Fibroblast of pulmonary artery (primary cell): ENCODE measurements around the gene DNAJB6.

Source experiments
- DNase-seq: peaks from one replicate; pipeline ENCODE4 v3.0.0-alpha.2; 2010; ENCODE audit warnings: low read depth
- H3K4me3 ChIP-seq: replicated peaks from 2 replicates; pipeline ENCODE4 v1.5.1; 2011; ENCODE audit warnings: low read depth, mild to moderate bottlenecking, control low read depth, low read length, moderate library complexity
- TF ChIP-seq, protein P1 (sequence below): IDR thresholded peaks from 2 replicates; pipeline ENCODE4 v1.5.1; 2011; ENCODE audit warnings: mild to moderate bottlenecking, control low read depth, low read length, inconsistent platforms; ENCODE audit errors: missing control alignments

DNAJB6 gene

DNA sequence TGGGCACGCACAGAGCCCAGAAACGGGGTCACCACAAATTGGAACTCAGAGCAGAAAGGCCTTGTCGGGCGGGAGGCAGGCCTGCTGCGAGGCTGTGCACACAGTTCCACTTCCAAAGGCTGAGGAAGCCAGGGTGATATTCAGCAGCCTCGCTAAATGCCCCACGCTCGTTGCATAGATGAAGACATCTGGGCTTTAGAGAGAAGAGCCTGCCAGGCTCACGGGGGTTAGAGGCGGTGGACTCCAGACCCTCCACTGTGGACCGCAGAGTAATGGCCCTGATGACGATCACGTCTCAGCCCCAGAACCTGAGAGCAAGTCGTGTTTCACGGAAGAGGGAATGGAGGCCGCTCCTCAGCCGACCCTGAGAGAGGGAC is 104.2 kb downstream of the DNAJB6 start:
- TF ChIP-seq, protein P1, sequence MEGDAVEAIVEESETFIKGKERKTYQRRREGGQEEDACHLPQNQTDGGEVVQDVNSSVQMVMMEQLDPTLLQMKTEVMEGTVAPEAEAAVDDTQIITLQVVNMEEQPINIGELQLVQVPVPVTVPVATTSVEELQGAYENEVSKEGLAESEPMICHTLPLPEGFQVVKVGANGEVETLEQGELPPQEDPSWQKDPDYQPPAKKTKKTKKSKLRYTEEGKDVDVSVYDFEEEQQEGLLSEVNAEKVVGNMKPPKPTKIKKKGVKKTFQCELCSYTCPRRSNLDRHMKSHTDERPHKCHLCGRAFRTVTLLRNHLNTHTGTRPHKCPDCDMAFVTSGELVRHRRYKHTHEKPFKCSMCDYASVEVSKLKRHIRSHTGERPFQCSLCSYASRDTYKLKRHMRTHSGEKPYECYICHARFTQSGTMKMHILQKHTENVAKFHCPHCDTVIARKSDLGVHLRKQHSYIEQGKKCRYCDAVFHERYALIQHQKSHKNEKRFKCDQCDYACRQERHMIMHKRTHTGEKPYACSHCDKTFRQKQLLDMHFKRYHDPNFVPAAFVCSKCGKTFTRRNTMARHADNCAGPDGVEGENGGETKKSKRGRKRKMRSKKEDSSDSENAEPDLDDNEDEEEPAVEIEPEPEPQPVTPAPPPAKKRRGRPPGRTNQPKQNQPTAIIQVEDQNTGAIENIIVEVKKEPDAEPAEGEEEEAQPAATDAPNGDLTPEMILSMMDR, result no peak
- DNase-seq, result no peak
- H3K4me3 ChIP-seq, result no peak overlapping the region

DNA sequence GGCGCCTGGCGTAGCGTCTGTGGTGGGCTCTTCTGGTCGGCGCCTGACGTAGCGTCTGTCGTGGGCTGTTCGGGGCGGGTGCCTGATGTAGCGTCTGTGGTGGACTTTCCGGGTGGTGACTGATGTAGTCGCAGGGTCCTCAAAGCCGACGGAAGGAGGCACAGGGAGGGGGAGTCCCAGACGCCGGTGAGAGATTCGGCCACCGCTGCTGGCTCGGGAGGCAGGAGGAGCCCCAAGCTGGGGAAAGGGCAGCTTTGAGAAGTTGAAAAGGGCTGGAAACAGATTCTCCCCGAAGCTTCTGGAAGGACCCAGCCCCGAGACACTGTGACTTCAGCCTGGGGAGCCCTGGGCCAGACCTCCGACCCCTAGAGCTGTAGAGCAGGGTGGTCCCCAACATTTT is 105.7 kb downstream of the DNAJB6 start:
- DNase-seq, result no peak
- no peak overlapping the region for H3K4me3 ChIP-seq
- TF ChIP-seq, protein P1, result no peak

GRCh38 chr7:157442993-157443831 is 106.4 kb downstream of the DNAJB6 start:
- TF ChIP-seq, protein P1, result no peak
- H3K4me3 ChIP-seq, result no peak overlapping the region
- no peak for DNase-seq

DNA sequence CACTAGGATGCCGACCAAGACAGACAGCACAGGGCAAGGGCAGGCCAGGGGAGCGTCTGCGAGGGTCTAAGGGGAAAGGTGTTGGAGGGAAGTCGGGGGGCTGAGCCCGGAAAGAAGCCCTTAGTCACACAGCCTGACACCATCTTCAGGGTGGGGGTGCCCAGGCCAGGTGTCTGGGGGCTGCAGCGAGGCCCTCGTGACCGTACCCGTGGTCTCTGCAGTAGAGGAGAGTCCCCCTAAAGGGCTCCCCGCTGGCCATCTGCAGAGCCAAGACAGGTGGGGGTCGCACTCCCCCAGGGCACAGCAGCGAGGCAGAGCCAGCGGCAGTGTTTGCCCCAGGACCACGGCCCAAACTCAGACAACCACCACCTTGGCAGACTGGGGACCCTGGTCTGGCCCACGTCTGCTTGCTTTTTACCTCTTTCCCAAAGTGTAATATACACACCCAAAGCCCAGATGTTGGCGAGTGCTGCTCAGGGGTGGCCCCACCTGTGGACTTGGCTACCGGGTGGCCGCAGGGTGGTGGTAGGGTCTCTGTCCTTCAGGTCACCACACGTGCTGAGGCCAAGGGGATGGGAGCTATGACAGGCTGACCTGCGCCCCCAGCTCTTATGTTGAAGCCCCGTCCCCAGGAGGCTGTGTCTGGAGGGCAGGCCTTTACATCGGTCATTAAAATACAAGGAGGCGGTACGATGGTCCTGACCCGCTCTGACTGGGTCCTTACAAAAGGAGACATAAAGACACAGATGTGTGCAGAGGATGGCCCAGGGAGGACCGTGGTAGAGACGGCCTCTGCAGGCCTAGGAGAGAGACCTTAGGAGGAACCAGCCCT is 107.4 kb downstream of the DNAJB6 start:
- no peak for DNase-seq
- no peak overlapping the region for H3K4me3 ChIP-seq
- TF ChIP-seq, protein P1, result no peak

GRCh38 chr7:157444843-157445135 is 108.0 kb downstream of the DNAJB6 start:
- H3K4me3 ChIP-seq, result no peak overlapping the region
- no peak for DNase-seq
- TF ChIP-seq, protein P1, result no peak

DNA sequence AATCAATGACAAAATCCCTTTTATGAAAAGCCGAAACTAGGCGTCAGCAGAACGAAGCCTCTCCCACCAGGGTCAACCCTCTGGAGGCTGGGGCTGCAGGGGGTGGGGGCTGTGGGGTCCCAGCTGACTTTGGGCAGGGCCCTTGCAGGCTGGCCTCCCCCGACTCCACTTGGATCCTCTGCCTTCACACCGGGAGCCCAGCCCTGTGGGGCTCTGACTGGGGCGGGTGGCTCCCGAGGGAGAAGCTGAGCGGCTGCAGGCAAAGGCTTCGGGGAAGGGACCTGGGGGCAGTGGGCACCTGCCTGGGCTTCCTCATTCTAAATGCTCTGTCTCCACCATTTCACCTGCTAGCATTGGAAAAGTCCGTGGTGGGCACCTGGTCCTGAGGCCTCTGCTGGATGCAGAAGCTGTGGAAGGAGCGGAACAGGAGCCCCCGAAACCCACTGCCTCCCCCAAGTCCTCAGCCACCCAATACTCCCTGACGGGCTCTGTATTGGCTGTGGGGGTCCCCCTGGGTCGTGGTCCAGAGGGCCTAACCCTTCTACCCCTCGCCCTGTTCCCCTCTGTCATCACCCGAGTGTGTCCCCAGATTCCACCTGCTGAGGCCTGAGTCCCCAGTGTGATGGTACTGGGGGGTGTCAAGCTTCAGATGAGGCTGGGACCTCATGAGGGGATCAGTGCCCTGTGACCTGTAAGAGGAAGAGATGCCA is 108.6 kb downstream of the DNAJB6 start:
- no peak overlapping the region for H3K4me3 ChIP-seq
- no peak for DNase-seq
- TF ChIP-seq, protein P1, result no peak
